Transverse colon (tissue), 4 donors: ENCODE results near the gene FLOT2. TPM values are rescaled to one million over a fixed set of nuclear protein-coding genes. Genes with fewer than 3 reads are reported as not detected.
"Not testable (repeated sequence)": the region's sequence is repeated elsewhere in the genome, so short reads cannot be mapped to it uniquely, and the experiment has no call there.

ENCODE experiments used
- DNase-seq: peaks from one replicate; pipeline ENCODE4 v3.0.0-alpha.2; 2019
- H3K27ac ChIP-seq, 4 donors: fragments of 200-600 bp; sonication (generic); 2 replicates each; pipeline ENCODE4 v1.5.1; 2016 to 2018; ENCODE audit warnings: inconsistent platforms in 4 of 4
- H3K27me3 ChIP-seq: fragments of 200-600 bp; sonication (generic); 2 replicates; pipeline ENCODE4 v1.5.1; 2017; ENCODE audit warnings: inconsistent platforms
- H3K36me3 ChIP-seq, 4 donors: fragments of 200-600 bp; sonication (generic); 2 replicates each; pipeline ENCODE4 v1.5.1; 2017 to 2019; ENCODE audit warnings: inconsistent platforms in 4 of 4
- H3K4me1 ChIP-seq, 4 donors: fragments of 200-600 bp; sonication (generic); 2 replicates each; pipeline ENCODE4 v1.5.1; 2017 to 2020; ENCODE audit warnings: inconsistent platforms in 4 of 4
- H3K4me3 ChIP-seq, 4 donors: fragments of 200-600 bp; sonication (generic); 1 replicate in 1 of 4; 2 replicates in 3 of 4; pipeline versions ENCODE4 v1.5.1 to v1.6.1; 2017 to 2019; ENCODE audit warnings: inconsistent platforms in 4 of 4
- H3K9me3 ChIP-seq, 2 donors: fragments of 200-600 bp; sonication (generic); 2 replicates each; pipeline ENCODE4 v1.5.1; 2017 to 2019; ENCODE audit warnings: inconsistent platforms in 2 of 2
- CTCF ChIP-seq, 5 experiments: fragments of 200-600 bp in 3 of 5; fragments of 450-650 bp in 2 of 5; sonication (generic) in 3 of 5; IDR thresholded peaks; 1 replicate in 2 of 5; 2 replicates in 3 of 5; pipeline ENCODE4 v1.5.1; 2016 to 2017; ENCODE audit warnings: antibody characterized with exemption in 5 of 5, inconsistent platforms in 3 of 5, mild to moderate bottlenecking in 2 of 5, moderate library complexity in 1 of 5
- EP300 ChIP-seq: sonication (generic); formaldehyde crosslinking; IDR thresholded peaks from one replicate; pipeline ENCODE4 v1.6.1; 2017; ENCODE audit warnings: antibody characterized with exemption, low read depth
- POLR2A ChIP-seq: fragments of 450-650 bp; IDR thresholded peaks from one replicate; pipeline ENCODE4 v1.6.1; 2016; ENCODE audit warnings: antibody characterized with exemption, mild to moderate bottlenecking, moderate library complexity
- POLR2AphosphoS5 ChIP-seq, 3 donors: sonication (generic); formaldehyde crosslinking; IDR thresholded peaks; one replicate each; pipeline ENCODE4 v1.6.1; 2016; ENCODE audit warnings: antibody characterized with exemption in 3 of 3
- whole genome bisulfite sequencing, 2 donors: methylation state at CpG; one replicate each; pipeline ENCODE4 v1.1.5; 2018; ENCODE audit warnings: low coverage in 1 of 2; 5-methylcytosine and 5-hydroxymethylcytosine counted together
- in situ Hi-C, 4 donors: fragments of 200-750 bp; cut with MboI; loops; one replicate each; pipeline versions ENCODE4 v1.15.0 to v1.15.1; 2017; ENCODE audit warnings: low sequenced_read_pairs in 3 of 4, low pct_ligation_motif_present in 1 of 4, low pct_unique_long_range_greater_than_20kb in 1 of 4
- intact Hi-C: fragments of 100-400 bp; cut with DNase I; formaldehyde crosslinking; loops from one replicate; pipeline ENCODE4 v1.15.1; 2023; ENCODE audit warnings: low total_unique reads
- total RNA-seq, 4 donors: library from RNA; depleted of rRNA; stranded (reverse); fragments of >200 nt; gene quantifications; one replicate each; pipeline ENCODE4 v1.1.0, GENCODE V29; 2016

Gene FLOT2
- total RNA-seq, 4 donors from 2014 or later, result 35.8 to 95.8 (median 46.5) TPM

- in situ Hi-C loops, result no loop called here
- 54 to 56% methylated on average over 3 to 5 of the region's 5 CpGs for WGBS, 2 donors
- no peak for DNase-seq
These were observed 39.7 kb upstream of the FLOT2 start for GRCh38 chr17:28937044-28937729.

GRCh38 chr17:28935744-28936460, 38.4 kb upstream of the FLOT2 start:
- no peak for TF ChIP-seq CTCF (IDR thresholded peaks at IDR 0.05)
- TF ChIP-seq POLR2AphosphoS5 (IDR thresholded peaks at IDR 0.05), result no peak
- no peak for TF ChIP-seq EP300
- no peak for TF ChIP-seq POLR2A
- H3K27ac ChIP-seq, result no peak overlapping the region
- intact Hi-C loops, result no loop called here
- WGBS, 2 donors, result 89% methylated on average over 3 to 8 of the region's 8 CpGs
- H3K9me3 ChIP-seq, result no peaks in the 10 kb centered on the region
- in situ Hi-C loops, result no loop called here
- no peak for DNase-seq
- no peaks in the 10 kb centered on the region for H3K27me3 ChIP-seq
- H3K36me3 ChIP-seq, result no peaks in the 10 kb centered on the region
- H3K4me1 ChIP-seq, result peaks cover 23 to 57% (median 41%) of the 10 kb centered on the region in 4 donors
- no peak overlapping the region for H3K4me3 ChIP-seq

More at GRCh38 chr17:28937044-28937729, 39.7 kb upstream of the FLOT2 start:
- no peaks in the 10 kb centered on the region for H3K9me3 ChIP-seq
- no peaks in the 10 kb centered on the region for H3K27me3 ChIP-seq
- no peaks in the 10 kb centered on the region for H3K36me3 ChIP-seq
- intact Hi-C loops, result no loop called here
- H3K4me3 ChIP-seq, result no peak overlapping the region
- peaks cover 29 to 70% (median 43%) of the 10 kb centered on the region in 4 donors for H3K4me1 ChIP-seq
- TF ChIP-seq CTCF (IDR thresholded peaks at IDR 0.05) (no peak), EP300 (no peak), POLR2A (no peak), POLR2AphosphoS5 (IDR thresholded peaks at IDR 0.05) (no peak)
- peak overlapping the region in 3 of 4 donors; percentile 13 to 31 (median 25) for H3K27ac ChIP-seq

GRCh38 chr17:28934508-28934907, 37.0 kb upstream of the FLOT2 start:
- H3K27ac ChIP-seq, in situ Hi-C loops, H3K9me3 ChIP-seq, H3K4me3 ChIP-seq, H3K27me3 ChIP-seq, DNase-seq, intact Hi-C loops, H3K36me3 ChIP-seq: not testable (repeated sequence)
- WGBS, 2 donors, result 95 to 100% methylated on average over 5 to 8 of the region's 8 CpGs
- peaks cover 17 to 46% (median 31%) of the 10 kb centered on the region in 4 donors for H3K4me1 ChIP-seq

- Histone ChIP-seq H3K27ac (no peak overlapping the region), H3K4me1 (peaks cover 0 to 21% (median 3%) of the 10 kb centered on the region in 4 donors), H3K36me3 (peaks cover 0 to 8% (median 0%) of the 10 kb centered on the region in 4 donors), H3K9me3 (no peaks in the 10 kb centered on the region), H3K4me3 (no peak overlapping the region), H3K27me3 (no peaks in the 10 kb centered on the region)
- TF ChIP-seq EP300 (no peak), CTCF (IDR thresholded peaks at IDR 0.05) (no peak), POLR2A (no peak), POLR2AphosphoS5 (IDR thresholded peaks at IDR 0.05) (no peak)
- in situ Hi-C loops (no loop called here), intact Hi-C loops (no loop called here)
- no peak for DNase-seq
- WGBS, 2 donors, result 88 to 100% methylated on average over 1 to 2 of the region's 2 CpGs
These were observed 32.3 kb upstream of the FLOT2 start for GRCh38 chr17:28929787-28930186.
